ENCODE measurements around the gene HOXC11. TPM values are rescaled to one million over a fixed set of nuclear protein-coding genes. Genes with fewer than 3 reads are reported as not detected.

HOXC11 gene
- total RNA-seq, 1 experiment from 2014 or later, result 5.7 TPM

DNA sequence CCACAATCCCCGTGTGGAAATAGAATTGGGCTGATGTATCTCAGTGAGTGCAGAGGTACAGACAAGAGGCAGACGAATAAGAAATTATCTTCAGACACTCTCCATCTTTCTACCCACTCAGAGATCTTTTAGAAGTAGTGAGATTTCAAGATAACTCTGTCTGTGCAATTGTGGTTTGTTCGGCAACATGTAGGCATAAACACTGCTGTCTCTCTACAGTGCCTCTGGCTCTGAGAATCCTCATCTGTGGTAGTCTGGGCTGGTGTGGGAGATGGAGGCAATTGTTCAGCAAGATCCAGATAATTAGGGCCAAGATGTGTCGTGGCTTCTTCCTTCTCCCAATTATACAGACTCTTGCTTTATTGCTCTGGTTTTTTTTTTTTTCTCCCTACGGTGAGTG is 31.2 kb upstream of the HOXC11 start:
- H3K27me3 ChIP-seq (replicated peaks; ENCODE audit: insufficient read depth, low read depth, low read length, poor library complexity), result no peaks in the 10 kb centered on the region
- TF ChIP-seq, protein P1, sequence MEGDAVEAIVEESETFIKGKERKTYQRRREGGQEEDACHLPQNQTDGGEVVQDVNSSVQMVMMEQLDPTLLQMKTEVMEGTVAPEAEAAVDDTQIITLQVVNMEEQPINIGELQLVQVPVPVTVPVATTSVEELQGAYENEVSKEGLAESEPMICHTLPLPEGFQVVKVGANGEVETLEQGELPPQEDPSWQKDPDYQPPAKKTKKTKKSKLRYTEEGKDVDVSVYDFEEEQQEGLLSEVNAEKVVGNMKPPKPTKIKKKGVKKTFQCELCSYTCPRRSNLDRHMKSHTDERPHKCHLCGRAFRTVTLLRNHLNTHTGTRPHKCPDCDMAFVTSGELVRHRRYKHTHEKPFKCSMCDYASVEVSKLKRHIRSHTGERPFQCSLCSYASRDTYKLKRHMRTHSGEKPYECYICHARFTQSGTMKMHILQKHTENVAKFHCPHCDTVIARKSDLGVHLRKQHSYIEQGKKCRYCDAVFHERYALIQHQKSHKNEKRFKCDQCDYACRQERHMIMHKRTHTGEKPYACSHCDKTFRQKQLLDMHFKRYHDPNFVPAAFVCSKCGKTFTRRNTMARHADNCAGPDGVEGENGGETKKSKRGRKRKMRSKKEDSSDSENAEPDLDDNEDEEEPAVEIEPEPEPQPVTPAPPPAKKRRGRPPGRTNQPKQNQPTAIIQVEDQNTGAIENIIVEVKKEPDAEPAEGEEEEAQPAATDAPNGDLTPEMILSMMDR (conservative IDR thresholded peaks at IDR 0.05; ENCODE audit: low read depth, low read length), result no peak
- peaks cover 10% of the 10 kb centered on the region for H3K4me1 ChIP-seq (ENCODE audit: insufficient read depth, low read length, poor library complexity, severe bottlenecking)
- H3K36me3 ChIP-seq (ENCODE audit: insufficient read depth, low read length, poor library complexity, severe bottlenecking), result no peaks in the 10 kb centered on the region
- no peak overlapping the region for H3K4me3 ChIP-seq (ENCODE audit: low read depth, low read length, poor library complexity, severe bottlenecking)
- intact Hi-C loops (cut with micrococcal nuclease; ENCODE audit: unreplicated experiment), result no loop called here
- BruUV-seq (replicated peaks), result TSS peak; percentile 21
- ChIA-PET POLR2A (ENCODE audit: low non-redundant PET) (no interaction called here), CTCF (no interaction called here)
- H3K27ac ChIP-seq (ENCODE audit: low read depth, low read length, poor library complexity, severe bottlenecking), result no peak overlapping the region
- no peak for DNase-seq (ENCODE audit: low spot score)
- no peaks in the 10 kb centered on the region for H3K9me3 ChIP-seq (ENCODE audit: low read depth, low read length, poor library complexity, severe bottlenecking)

- POLR2A ChIA-PET (ENCODE audit: low non-redundant PET), result interaction anchor here (0.7 kb wide), 1 partner anchor 235 kb away, joined by 3 read pairs; no protein-coding TSS in a partner anchor
- no peak for DNase-seq (ENCODE audit: low spot score)
- H3K27ac ChIP-seq (ENCODE audit: low read depth, low read length, poor library complexity, severe bottlenecking), result no peak overlapping the region
- H3K36me3 ChIP-seq (ENCODE audit: insufficient read depth, low read length, poor library complexity, severe bottlenecking), result no peaks in the 10 kb centered on the region
- H3K27me3 ChIP-seq (replicated peaks; ENCODE audit: insufficient read depth, low read depth, low read length, poor library complexity), result no peaks in the 10 kb centered on the region
- CTCF ChIA-PET, result no interaction called here
- no TSS peak for BruUV-seq (replicated peaks)
- no peaks in the 10 kb centered on the region for H3K9me3 ChIP-seq (ENCODE audit: low read depth, low read length, poor library complexity, severe bottlenecking)
- no peak overlapping the region for H3K4me3 ChIP-seq (ENCODE audit: low read depth, low read length, poor library complexity, severe bottlenecking)
- TF ChIP-seq, protein P1 (conservative IDR thresholded peaks at IDR 0.05; ENCODE audit: low read depth, low read length), result no peak
- TF ChIP-seq EZH2 (IDR thresholded peaks at IDR 0.05; ENCODE audit: borderline replicate concordance, low read depth, low read length, poor library complexity, severe bottlenecking), result no peak
- intact Hi-C loops (cut with micrococcal nuclease; ENCODE audit: unreplicated experiment), result no loop called here
- H3K4me1 ChIP-seq (ENCODE audit: insufficient read depth, low read length, poor library complexity, severe bottlenecking), result peaks cover 9% of the 10 kb centered on the region
Measured at GRCh38 chr12:53942467-53942997, 30.4 kb upstream of the HOXC11 start.

GRCh38 chr12:53944209-53944608 is 28.7 kb upstream of the HOXC11 start:
- Histone ChIP-seq H3K36me3 (ENCODE audit: insufficient read depth, low read length, poor library complexity, severe bottlenecking) (no peaks in the 10 kb centered on the region), H3K27me3 (replicated peaks; ENCODE audit: insufficient read depth, low read depth, low read length, poor library complexity) (no peaks in the 10 kb centered on the region), H3K4me1 (ENCODE audit: insufficient read depth, low read length, poor library complexity, severe bottlenecking) (peaks cover 5% of the 10 kb centered on the region), H3K9me3 (ENCODE audit: low read depth, low read length, poor library complexity, severe bottlenecking) (no peaks in the 10 kb centered on the region), H3K27ac (ENCODE audit: low read depth, low read length, poor library complexity, severe bottlenecking) (no peak overlapping the region), H3K4me3 (ENCODE audit: low read depth, low read length, poor library complexity, severe bottlenecking) (no peak overlapping the region)
- TF ChIP-seq, protein P1 (conservative IDR thresholded peaks at IDR 0.05; ENCODE audit: low read depth, low read length), result no peak
- TF ChIP-seq EZH2 (IDR thresholded peaks at IDR 0.05; ENCODE audit: borderline replicate concordance, low read depth, low read length, poor library complexity, severe bottlenecking), result no peak
- no TSS peak for BruUV-seq (replicated peaks)
- ChIA-PET POLR2A (ENCODE audit: low non-redundant PET) (no interaction called here), CTCF (no interaction called here)
- intact Hi-C loops (cut with micrococcal nuclease; ENCODE audit: unreplicated experiment), result no loop called here
- no peak for DNase-seq (ENCODE audit: low spot score)
